Astrocyte of the spinal cord (primary cell): Measurements from ENCODE around the gene PRSS21.

Source experiments
- DNase-seq: peaks from one replicate; pipeline ENCODE4 v3.0.0; 2011; ENCODE audit warnings: low read depth, low spot score
- H3K4me3 ChIP-seq: 2 replicates; pipeline ENCODE4 v1.5.1; 2011; ENCODE audit warnings: low read depth, mild to moderate bottlenecking, low read length, moderate library complexity
- in situ Hi-C: cut with HindIII; loops from 2 replicates; pipeline ENCODE4 v1.10.0; 2017; ENCODE audit warnings: low sequenced_read_pairs
- TF ChIP-seq, protein P1 (sequence below): IDR thresholded peaks from 2 replicates; pipeline ENCODE4 v1.5.1; 2012; ENCODE audit warnings: low read depth, mild to moderate bottlenecking, low read length, inconsistent platforms

The PRSS21 gene

DNA sequence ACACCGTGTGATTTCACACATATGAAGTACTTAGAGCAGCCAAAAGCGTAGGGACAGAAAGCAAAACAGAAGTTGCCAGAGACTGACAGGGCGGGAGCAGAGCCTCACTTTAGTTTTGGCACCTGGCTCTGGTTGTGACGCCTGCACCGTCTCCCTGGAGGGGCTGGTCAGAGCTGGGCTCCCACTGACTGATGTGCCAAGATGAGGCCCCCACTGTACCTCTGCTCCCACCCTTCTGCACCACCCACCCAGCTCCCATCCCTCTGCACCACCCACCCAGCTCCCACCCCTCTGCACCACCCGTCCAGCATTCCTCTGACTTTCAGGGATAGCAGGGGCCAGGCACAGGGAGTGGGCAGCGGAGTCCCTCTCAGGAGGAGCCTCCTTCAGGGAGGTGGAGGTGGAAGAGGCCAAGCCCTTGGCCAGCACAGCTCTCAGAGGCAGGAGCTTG, 3.2 kb upstream of the PRSS21 start:
- in situ Hi-C loops, result no loop called here
- no peak overlapping the region for H3K4me3 ChIP-seq
- no peak for DNase-seq
- TF ChIP-seq, protein P1, sequence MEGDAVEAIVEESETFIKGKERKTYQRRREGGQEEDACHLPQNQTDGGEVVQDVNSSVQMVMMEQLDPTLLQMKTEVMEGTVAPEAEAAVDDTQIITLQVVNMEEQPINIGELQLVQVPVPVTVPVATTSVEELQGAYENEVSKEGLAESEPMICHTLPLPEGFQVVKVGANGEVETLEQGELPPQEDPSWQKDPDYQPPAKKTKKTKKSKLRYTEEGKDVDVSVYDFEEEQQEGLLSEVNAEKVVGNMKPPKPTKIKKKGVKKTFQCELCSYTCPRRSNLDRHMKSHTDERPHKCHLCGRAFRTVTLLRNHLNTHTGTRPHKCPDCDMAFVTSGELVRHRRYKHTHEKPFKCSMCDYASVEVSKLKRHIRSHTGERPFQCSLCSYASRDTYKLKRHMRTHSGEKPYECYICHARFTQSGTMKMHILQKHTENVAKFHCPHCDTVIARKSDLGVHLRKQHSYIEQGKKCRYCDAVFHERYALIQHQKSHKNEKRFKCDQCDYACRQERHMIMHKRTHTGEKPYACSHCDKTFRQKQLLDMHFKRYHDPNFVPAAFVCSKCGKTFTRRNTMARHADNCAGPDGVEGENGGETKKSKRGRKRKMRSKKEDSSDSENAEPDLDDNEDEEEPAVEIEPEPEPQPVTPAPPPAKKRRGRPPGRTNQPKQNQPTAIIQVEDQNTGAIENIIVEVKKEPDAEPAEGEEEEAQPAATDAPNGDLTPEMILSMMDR, result no peak

DNA sequence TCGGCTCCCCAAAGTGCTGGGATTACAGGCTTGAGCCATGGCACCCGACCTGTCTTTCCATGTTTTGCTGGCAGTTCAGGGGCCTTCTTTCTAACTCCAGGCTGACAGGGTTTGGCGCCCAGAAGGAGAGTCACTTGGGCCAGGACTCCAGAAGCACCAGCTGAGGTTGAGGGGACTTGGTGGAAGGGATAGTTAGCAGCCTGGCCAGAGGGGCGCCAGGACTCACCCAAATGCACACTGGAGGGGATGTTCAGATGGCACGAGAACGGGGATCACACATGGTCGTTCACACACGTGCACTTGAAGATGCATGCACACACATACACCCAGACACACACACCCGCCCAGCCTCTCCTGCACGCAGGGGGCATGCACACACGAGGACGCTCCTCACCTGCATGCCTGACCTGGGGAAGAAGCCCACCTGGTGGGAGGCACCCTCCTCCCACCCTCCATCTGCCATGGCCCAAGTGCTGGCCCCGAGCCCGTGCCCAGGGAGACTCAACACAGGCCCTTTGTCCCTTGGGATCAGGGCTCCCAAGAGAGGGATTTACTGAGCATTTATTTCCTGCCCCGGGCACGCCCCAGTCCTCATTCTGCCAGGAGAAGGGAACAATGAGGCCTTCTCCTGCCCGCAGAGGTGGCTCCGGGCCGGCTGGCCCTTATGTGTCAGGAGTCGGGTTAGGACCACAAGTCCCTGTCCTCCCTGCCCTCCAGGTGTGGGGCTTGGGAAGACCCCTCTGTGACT, 2.3 kb upstream of the PRSS21 start:
- no peak for DNase-seq
- no peak overlapping the region for H3K4me3 ChIP-seq
- TF ChIP-seq, protein P1, result no peak
- in situ Hi-C loops, result no loop called here

DNA sequence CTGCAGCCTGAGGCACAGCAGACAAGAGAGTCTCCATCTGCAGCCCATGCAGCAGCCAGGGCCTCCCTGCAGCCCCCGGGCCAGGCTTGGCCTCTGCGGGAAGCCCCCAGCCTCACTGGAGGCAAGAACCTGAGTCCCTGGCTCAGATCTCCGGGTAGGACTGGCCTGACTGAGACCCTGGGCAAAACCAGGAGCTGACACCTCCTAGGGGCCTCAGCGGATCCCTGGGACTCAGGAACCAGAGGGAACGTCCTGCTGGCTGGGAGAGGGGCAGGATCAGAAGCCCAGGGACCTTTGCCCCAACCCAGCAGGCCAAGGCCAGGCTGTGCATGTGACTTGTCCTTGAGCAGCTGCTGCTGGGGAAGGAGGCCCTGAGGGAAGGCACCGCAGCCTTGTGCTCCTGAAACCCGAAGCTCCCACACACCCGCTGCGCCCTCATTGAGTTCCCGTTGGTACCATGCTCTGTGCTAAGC, 1.7 kb upstream of the PRSS21 start:
- TF ChIP-seq, protein P1, result no peak
- no peak overlapping the region for H3K4me3 ChIP-seq
- in situ Hi-C loops, result no loop called here
- DNase-seq, result no peak

DNA sequence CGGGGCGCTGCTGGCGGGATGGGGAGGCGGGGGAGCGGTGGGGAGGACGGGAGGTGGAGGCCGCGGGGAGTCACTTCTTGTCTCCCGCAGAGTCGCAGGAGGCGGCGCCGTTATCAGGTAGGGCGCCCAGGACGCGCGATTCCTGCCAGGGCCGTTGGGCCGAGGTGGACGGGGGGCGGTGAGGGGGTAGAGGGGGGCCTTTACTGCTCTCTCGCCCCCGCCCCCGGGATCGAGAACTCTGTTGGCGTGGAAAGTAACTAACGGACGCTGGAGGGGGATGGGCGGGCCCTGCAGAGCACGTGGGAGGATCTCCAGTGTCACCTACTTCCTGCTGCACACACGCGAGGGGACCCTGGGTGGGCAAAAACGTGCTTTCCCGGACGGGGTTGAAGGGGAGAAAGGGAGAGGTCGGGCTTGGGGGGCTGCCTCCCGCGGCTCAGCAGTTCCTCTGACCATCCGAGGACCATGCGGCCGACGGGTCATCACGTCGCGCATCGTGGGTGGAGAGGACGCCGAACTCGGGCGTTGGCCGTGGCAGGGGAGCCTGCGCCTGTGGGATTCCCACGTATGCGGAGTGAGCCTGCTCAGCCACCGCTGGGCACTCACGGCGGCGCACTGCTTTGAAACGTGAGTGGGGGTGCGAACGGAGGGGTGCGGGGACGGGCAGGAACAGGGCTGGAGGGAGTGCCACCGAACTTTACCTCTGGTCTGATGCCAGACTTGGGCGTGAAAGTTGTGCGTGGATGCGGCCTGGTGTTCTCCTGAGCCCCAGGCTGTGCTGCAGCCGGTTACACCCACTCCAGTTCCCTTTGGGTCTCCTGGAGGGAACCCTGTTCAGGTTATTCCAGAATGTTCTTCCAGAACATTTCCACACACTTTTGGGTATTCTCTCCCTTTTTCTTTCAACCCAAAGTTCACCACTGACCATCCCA, 569 bp downstream of the PRSS21 start:
- no peak for DNase-seq
- H3K4me3 ChIP-seq, result no peak overlapping the region
- TF ChIP-seq, protein P1, result no peak
- in situ Hi-C loops, result no loop called here

DNA sequence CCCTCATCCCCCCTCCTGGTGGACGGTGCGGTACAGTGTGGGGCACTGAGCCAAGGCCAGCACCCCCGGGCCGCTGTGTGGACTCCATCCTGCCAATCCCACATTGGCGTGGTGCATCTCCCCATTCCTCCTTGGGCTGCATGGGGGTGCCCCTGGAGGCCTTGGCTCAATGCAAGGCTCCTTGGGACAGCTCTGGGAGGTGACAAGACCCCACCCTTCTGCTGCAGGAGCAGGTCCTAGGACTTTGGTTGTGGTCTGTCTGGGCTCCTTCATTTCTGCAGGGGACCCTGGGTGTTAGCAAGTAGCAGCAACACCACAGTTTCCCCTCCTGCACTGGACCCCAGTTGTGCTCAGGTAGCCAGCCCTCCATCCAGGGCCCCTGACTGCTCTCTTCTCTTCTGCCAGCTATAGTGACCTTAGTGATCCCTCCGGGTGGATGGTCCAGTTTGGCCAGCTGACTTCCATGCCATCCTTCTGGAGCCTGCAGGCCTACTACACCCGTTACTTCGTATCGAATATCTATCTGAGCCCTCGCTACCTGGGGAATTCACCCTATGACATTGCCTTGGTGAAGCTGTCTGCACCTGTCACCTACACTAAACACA, 1.3 kb downstream of the PRSS21 start:
- TF ChIP-seq, protein P1, result no peak
- DNase-seq, result no peak
- in situ Hi-C loops, result no loop called here
- no peak overlapping the region for H3K4me3 ChIP-seq

DNA sequence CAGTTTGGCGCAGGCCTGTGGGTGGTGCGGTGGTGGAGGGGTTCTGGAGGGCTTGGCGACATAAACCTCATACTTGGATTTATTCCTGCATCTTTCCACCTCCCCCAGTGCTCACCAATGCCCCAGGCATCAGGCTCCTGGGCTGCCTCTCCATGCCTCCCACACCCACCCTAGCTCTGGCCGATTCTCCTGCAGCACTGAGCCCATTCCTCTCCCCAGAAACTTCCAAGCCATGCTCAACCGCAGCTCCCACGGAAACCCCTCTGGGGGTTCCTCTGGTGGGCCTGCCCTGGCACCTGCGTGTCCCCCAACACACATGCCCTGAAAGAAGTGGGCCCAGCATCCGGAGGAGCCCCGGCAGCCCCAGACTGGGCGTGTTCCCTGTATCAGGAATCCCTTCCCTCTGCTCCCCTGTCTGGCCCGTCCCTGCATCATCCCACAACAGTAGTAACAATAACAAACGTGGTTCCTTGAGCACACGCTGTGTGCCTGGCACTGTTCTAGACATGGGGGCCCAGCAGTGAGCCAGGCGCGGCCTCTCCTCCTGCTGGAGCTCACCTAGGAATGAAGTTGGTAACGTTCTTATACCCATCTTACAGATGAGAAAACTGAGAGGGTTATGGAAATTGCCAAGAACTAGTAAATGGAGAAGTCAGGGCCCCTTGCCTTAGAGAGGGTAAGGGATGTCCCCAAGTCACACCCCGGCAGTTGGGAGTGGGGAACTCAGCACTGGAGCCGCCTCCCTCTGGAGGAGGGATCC, 2.3 kb downstream of the PRSS21 start:
- TF ChIP-seq, protein P1, result no peak
- DNase-seq, result no peak
- in situ Hi-C loops, result no loop called here
- no peak overlapping the region for H3K4me3 ChIP-seq
